ENCODE results near the gene HORMAD1.

Gene HORMAD1

DNA sequence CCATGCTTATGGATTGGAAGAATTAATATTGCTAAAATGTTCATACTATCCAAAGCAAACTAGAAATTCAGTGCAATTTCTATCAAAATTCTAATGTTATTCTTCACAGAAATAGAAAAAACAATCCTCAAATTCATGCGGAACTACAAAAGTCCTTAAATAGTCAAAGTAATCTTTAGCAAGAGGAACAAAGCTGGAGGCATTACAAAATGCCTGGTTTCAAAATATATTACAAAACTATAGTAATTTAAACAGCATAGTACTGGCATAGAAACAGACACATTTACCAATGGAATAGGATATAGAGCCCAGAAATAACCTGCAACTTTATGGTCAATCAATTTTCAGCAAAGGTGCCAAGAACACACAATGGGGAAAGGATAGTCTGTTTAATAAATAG lies 41.1 kb upstream of the HORMAD1 start:
- ChIA-PET POLR2A (ENCODE audit: low non-redundant PET) (no interaction called here), CTCF (no interaction called here)

DNA sequence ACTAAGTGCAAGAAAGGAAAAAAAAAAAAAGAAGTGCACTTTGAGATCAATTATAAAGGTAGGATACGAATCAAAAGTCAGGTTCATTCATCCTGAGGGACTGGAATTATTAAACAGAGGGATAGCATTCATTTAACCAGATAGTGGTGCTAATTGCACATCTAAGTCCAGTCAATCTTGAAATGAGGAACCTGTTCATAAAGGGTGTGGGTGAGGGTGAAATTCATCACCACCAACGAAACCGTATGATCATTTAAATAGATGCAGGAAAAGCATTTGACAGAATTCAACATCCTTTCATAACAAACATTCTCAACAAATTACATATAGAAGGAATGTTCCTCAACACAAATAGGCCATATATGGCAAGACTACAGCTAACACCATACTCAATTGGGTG lies 39.3 kb upstream of the HORMAD1 start:
- TF ChIP-seq, protein P1, sequence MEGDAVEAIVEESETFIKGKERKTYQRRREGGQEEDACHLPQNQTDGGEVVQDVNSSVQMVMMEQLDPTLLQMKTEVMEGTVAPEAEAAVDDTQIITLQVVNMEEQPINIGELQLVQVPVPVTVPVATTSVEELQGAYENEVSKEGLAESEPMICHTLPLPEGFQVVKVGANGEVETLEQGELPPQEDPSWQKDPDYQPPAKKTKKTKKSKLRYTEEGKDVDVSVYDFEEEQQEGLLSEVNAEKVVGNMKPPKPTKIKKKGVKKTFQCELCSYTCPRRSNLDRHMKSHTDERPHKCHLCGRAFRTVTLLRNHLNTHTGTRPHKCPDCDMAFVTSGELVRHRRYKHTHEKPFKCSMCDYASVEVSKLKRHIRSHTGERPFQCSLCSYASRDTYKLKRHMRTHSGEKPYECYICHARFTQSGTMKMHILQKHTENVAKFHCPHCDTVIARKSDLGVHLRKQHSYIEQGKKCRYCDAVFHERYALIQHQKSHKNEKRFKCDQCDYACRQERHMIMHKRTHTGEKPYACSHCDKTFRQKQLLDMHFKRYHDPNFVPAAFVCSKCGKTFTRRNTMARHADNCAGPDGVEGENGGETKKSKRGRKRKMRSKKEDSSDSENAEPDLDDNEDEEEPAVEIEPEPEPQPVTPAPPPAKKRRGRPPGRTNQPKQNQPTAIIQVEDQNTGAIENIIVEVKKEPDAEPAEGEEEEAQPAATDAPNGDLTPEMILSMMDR (conservative IDR thresholded peaks at IDR 0.05; ENCODE audit: low read depth) = no peak
- ChIA-PET POLR2A (ENCODE audit: low non-redundant PET) (no interaction called here), CTCF (no interaction called here)
- no peak for DNase-seq (ENCODE audit: low spot score)
- H3K27ac ChIP-seq = no peak overlapping the region

More for the DNA sequence above, 41.1 kb upstream of the HORMAD1 start:
- H3K27ac ChIP-seq = no peak overlapping the region
- DNase-seq (ENCODE audit: low spot score) = no peak
- TF ChIP-seq, protein P1 (conservative IDR thresholded peaks at IDR 0.05; ENCODE audit: low read depth) = no peak

DNA sequence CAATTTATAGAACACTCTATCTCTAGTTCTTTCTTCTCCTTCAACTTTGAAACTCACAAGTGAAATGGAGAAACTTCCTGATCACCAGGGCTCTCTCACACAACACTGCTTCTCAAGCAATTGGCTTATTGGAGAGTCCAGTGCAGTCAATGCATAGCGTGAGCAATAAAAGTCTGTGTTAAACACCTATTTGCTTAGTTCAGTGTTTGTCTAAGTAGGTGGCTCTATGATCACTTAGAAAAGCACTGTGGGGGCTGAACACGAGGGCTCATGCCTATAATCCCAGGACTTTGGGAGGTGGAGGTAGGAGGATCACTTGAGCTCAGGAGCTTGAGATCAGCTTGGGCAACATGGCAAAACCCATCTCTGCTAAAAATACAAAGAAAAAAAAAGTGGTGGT lies 32.7 kb upstream of the HORMAD1 start:
- POLR2A ChIA-PET (ENCODE audit: low non-redundant PET) = no interaction called here
- TF ChIP-seq, protein P1 (conservative IDR thresholded peaks at IDR 0.05; ENCODE audit: low read depth) = no peak
- CTCF ChIA-PET = no interaction called here
- no peak for DNase-seq (ENCODE audit: low spot score)
- no peak overlapping the region for H3K27ac ChIP-seq

DNA sequence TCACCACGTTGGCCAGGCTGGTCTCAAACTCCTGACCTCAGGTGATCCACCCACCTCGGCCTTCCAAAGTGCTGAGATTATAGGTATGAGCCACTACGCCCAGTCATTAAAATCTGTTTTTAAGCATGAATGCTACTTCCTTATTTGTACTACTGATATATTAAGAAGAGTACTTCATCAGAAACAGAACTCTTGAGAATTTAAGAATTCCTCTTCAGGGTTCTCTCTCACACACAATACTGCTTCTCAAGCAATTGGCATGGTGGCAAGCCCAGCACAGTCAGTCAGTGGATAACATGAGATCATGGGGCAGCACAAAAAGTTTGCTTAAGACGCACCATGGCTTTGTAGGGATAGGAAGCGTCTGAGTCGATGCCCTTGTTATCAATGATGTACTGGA lies 30.7 kb upstream of the HORMAD1 start:
- no peak for DNase-seq (ENCODE audit: low spot score)
- no peak overlapping the region for H3K27ac ChIP-seq
- POLR2A ChIA-PET (ENCODE audit: low non-redundant PET) = no interaction called here
- TF ChIP-seq, protein P1 (conservative IDR thresholded peaks at IDR 0.05; ENCODE audit: low read depth) = no peak
- CTCF ChIA-PET = no interaction called here

DNA sequence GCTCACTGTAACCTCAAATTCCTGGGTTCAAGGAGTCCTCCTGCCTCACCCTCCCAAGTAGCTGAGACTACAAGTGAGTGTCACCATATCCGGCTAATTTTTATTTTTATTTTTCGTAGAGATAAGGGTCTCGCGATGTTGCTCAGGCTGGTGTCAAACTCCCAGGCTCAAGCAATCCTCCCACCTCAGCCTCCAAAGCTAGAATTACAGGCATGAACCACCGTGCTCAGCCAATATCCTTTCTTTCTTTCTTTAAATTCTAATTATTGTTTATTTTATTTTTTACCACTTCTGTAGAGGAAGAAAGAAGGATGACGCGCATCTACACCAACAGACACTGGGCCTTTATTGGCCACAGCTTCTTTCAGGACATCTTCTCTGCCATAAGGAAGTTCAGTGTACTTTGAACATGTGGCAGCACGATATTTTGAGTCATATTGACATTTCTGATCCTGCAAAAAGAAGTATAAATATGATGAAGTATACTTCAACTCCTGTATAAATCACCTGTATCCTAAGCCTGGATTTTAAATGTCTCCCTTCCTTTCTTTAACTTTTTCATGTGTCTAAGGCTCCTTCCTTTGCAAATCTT lies 29.1 kb upstream of the HORMAD1 start:
- TF ChIP-seq, protein P1 (conservative IDR thresholded peaks at IDR 0.05; ENCODE audit: low read depth) = no peak
- H3K27ac ChIP-seq = peak overlapping the region; percentile 42
- POLR2A ChIA-PET (ENCODE audit: low non-redundant PET) = no interaction called here
- DNase-seq (ENCODE audit: low spot score) = no peak
- CTCF ChIA-PET = no interaction called here

DNA sequence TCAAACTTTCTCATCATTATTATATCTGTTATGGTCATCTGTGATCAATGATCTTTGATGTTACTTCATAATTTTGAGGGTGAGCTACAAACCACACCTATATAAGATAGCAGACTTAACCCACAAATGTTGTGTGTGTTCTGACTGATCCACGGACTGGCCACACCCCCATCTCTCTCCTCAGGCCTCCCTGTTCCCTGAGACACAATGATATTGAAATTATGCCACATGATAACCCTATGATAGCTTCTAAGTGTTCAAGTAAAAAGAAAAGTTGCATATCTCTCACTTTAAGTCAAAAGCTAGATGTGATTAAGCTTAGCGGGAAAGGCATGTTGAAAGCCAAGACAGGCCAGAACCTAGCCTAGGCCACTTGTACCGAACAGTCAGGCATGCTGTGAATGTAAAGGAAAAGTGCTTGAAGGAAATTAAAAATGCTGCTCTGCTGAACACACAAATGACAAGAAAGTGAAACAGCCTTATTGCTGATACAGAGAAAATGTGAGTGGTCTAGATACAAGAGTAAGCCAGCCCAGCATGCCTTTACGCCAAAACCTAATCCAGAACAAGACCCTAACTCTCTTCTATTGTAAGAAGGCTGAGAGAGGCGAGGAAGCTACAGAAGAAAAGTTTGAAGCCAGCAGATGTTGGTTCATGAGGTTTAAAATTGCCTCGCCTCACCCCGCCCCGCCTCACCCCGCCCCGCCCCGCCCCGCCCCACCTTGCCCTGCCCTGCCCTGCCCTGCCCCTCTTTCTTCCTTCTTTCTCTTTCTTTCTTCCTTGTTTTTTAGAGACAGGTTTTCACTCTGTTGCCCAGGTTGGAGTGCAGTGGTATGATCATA lies 28.4 kb upstream of the HORMAD1 start:
- DNase-seq (ENCODE audit: low spot score) = no peak
- peak overlapping the region; percentile 42 for H3K27ac ChIP-seq
- ChIA-PET POLR2A (ENCODE audit: low non-redundant PET) (no interaction called here), CTCF (no interaction called here)
- TF ChIP-seq, protein P1 (conservative IDR thresholded peaks at IDR 0.05; ENCODE audit: low read depth) = no peak

Data from RWPE1 (cell line).